Right lobe of liver (tissue), 4 donors: Measurements from ENCODE around the gene STARD8.

Experiments used
- POLR2A ChIP-seq: fragments of 450-650 bp; IDR thresholded peaks from one replicate; pipeline ENCODE4 v1.6.1; 2017; ENCODE audit warnings: antibody characterized with exemption, mild to moderate bottlenecking
- TF ChIP-seq, protein P1 (sequence below), 4 donors: fragments of 200-600 bp in 3 of 4; fragments of 450-650 bp in 1 of 4; IDR thresholded peaks; one replicate each; pipeline versions ENCODE4 v1.5.1 to v1.8.0; 2016 to 2022; ENCODE audit warnings: antibody characterized with exemption in 4 of 4, mild to moderate bottlenecking in 2 of 4
- donor health status: DM: no; HTN: no; CAD: no.
- donor health status: DM: no; HTN: no; CAD: no.
- donor health status: DM: no; HTN: yes; CAD: no.

DNA sequence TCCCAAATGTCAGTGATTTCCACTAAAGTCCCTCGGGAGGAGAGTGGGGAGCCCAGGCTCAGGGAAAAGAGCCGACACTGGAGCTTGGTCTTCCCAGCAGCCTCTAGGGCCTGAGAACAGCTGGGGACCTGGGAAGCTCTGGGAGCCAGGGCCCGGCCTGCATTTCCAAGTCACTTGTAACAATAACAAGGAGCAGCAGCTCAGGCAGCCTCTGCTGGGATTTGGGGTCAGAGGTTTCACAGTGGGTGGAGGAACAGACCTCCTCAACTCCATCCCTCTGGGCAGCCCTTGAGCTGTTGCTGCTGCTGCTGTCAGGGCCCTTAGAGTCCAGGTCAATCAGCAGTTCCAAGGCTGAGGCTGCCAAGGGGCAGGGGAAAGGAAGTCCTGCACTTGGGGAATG is 11.1 kb downstream of the STARD8 start:
- TF ChIP-seq, protein P1, sequence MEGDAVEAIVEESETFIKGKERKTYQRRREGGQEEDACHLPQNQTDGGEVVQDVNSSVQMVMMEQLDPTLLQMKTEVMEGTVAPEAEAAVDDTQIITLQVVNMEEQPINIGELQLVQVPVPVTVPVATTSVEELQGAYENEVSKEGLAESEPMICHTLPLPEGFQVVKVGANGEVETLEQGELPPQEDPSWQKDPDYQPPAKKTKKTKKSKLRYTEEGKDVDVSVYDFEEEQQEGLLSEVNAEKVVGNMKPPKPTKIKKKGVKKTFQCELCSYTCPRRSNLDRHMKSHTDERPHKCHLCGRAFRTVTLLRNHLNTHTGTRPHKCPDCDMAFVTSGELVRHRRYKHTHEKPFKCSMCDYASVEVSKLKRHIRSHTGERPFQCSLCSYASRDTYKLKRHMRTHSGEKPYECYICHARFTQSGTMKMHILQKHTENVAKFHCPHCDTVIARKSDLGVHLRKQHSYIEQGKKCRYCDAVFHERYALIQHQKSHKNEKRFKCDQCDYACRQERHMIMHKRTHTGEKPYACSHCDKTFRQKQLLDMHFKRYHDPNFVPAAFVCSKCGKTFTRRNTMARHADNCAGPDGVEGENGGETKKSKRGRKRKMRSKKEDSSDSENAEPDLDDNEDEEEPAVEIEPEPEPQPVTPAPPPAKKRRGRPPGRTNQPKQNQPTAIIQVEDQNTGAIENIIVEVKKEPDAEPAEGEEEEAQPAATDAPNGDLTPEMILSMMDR (IDR thresholded peaks at IDR 0.05) = no peak
- no peak for TF ChIP-seq POLR2A
